Stimulated activated CD8-positive, alpha-beta memory T cell treated with anti-CD3 and anti-CD28 coated beads, Interleukin-4, amount 100 ng/mL, for 4 hours (primary cell): ENCODE data around the gene SLC35E3.

Source experiments
- DNase-seq, 2 donors: peaks; one replicate each; pipeline ENCODE4 v3.0.0-alpha.2; 2020; ENCODE audit warnings: low read depth in 2 of 2, low spot score in 1 of 2

The SLC35E3 gene

GRCh38 chr12:68769941-68770340, 24.0 kb downstream of the SLC35E3 start:
- no peak for DNase-seq

- DNase-seq: no peak
Observed at GRCh38 chr12:68771223-68771925, 25.4 kb downstream of the SLC35E3 start.

GRCh38 chr12:68772714-68773113, 26.7 kb downstream of the SLC35E3 start:
- DNase-seq: no peak

GRCh38 chr12:68773582-68773981, 27.6 kb downstream of the SLC35E3 start:
- DNase-seq: no peak

GRCh38 chr12:68775121-68775630, 29.2 kb downstream of the SLC35E3 start:
- no peak for DNase-seq

GRCh38 chr12:68776976-68777610, 31.1 kb downstream of the SLC35E3 start:
- DNase-seq: no peak

- DNase-seq: no peak
Observed at GRCh38 chr12:68779280-68779679, 33.3 kb downstream of the SLC35E3 start.

GRCh38 chr12:68780731-68781130, 34.8 kb downstream of the SLC35E3 start:
- no peak for DNase-seq

- no peak for DNase-seq
Observed at GRCh38 chr12:68781728-68782127, 35.8 kb downstream of the SLC35E3 start.

GRCh38 chr12:68784015-68784414, 38.0 kb downstream of the SLC35E3 start:
- no peak for DNase-seq

GRCh38 chr12:68785358-68785757, 39.4 kb downstream of the SLC35E3 start:
- no peak for DNase-seq

GRCh38 chr12:68785823-68786222, 39.8 kb downstream of the SLC35E3 start:
- DNase-seq: no peak

- no peak for DNase-seq
Observed at GRCh38 chr12:68786929-68787328, 41.0 kb downstream of the SLC35E3 start.

- DNase-seq: no peak
Observed at GRCh38 chr12:68788554-68789143, 42.7 kb downstream of the SLC35E3 start.

- DNase-seq: no peak
Observed at GRCh38 chr12:68789144-68789878, 43.3 kb downstream of the SLC35E3 start.

GRCh38 chr12:68790081-68790951, 44.3 kb downstream of the SLC35E3 start:
- DNase-seq: no peak

- no peak for DNase-seq
Observed at GRCh38 chr12:68790952-68791234, 44.9 kb downstream of the SLC35E3 start.

- DNase-seq: no peak
Observed at GRCh38 chr12:68791897-68792481, 46.0 kb downstream of the SLC35E3 start.

- no peak for DNase-seq
Observed at GRCh38 chr12:68792952-68793351, 47.0 kb downstream of the SLC35E3 start.

- no peak for DNase-seq
Observed at GRCh38 chr12:68793436-68793835, 47.5 kb downstream of the SLC35E3 start.
